HG03045 (cell line): ENCODE measurements around the gene PCDHA1.
"Not testable (repeated sequence)": the region's sequence is repeated elsewhere in the genome, so short reads cannot be mapped to it uniquely, and the experiment has no call there.

Experiments used
- ATAC-seq: cut with Tn5 transposase; IDR thresholded peaks from one replicate; pipeline ENCODE4 v1.9.1; 2021; ENCODE audit warnings: mild to moderate bottlenecking, moderate library complexity; ENCODE audit not compliant: unreplicated experiment

Gene PCDHA1

DNA sequence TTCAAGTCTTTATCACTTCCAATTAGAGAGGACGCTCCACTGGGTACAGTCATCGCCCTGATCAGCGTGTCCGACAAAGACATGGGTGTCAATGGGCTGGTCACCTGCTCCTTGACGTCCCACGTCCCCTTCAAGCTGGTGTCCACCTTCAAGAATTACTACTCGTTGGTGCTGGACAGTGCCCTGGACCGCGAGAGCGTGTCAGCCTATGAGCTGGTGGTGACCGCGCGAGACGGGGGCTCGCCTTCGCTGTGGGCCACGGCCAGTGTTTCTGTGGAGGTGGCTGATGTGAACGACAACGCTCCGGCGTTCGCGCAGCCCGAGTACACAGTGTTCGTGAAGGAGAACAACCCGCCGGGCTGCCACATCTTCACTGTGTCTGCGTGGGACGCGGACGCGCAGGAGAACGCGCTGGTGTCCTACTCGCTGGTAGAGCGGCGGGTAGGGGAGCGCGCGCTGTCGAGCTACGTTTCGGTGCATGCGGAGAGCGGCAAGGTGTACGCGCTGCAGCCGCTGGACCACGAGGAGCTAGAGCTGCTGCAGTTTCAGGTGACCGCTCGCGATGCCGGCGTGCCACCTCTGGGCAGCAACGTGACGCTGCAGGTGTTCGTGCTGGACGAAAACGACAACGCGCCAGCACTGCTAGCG lies 22.4 kb downstream of the PCDHA1 start:
- not testable (repeated sequence) for ATAC-seq

DNA sequence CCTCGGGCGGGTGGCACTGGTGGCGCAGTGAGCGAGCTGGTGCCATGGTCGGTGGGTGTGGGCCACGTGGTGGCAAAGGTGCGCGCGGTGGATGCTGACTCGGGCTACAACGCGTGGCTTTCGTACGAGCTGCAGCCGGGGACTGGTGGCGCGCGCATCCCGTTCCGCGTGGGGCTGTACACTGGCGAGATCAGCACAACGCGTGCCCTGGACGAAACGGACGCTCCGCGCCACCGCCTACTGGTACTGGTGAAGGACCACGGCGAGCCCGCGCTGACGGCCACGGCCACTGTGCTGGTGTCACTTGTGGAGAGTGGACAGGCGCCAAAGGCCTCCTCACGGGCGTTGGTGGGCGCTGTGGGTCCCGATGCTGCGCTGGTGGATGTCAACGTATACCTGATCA lies 22.9 kb downstream of the PCDHA1 start:
- no peak for ATAC-seq

DNA sequence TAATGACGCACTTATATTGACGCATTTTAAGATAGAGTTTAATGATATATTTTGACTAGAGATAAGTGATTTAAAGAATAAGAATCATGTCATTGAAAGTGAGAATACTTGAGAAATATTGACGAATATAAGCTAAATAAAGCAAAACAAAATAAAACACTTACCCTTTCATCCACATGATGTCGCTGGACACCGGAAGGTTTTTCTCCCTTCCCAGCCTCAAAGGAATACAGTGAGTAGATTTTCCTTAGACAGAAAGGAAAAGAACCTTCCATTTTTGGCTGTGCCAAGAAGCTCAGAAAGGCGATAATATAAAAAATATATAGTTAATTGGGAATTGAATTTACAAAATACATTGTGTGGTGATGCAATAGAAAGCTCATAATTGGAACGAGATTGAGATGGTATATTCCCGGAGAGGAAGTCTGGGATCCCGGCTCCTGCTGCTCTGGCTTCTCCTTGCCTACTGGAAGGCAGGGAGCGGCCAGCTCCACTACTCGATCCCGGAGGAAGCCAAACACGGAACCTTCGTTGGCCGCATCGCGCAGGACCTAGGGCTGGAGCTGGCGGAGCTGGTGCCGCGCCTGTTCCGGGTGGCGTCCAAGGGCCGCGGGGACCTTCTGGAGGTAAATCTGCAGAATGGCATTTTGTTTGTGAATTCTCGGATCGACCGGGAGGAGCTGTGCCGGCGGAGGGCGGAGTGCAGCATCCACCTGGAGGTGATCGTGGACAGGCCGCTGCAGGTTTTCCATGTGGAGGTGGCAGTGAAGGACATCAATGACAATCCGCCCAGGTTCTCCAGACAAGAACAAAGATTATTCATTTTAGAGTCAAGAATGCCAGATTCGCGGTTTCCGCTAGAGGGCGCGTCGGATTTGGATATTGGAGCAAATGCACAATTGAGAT lies 35.7 kb downstream of the PCDHA1 start, which contains the start of gene PCDHA5:
PCDHA5 (plus strand) TSS at position 239 of the 906 bp plus-strand sequence.
- no peak for ATAC-seq

DNA sequence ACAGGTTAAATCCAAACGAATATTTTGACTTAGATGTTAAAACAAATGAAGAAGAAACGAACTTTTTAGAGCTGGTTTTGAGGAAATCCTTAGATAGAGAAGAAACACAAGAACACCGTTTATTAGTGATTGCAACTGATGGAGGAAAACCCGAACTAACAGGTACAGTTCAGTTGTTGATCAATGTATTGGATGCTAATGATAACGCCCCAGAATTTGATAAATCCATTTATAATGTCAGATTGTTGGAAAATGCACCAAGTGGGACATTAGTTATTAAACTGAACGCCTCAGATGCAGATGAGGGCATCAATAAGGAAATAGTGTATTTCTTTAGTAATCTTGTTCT lies 36.3 kb downstream of the PCDHA1 start:
- no peak for ATAC-seq

DNA sequence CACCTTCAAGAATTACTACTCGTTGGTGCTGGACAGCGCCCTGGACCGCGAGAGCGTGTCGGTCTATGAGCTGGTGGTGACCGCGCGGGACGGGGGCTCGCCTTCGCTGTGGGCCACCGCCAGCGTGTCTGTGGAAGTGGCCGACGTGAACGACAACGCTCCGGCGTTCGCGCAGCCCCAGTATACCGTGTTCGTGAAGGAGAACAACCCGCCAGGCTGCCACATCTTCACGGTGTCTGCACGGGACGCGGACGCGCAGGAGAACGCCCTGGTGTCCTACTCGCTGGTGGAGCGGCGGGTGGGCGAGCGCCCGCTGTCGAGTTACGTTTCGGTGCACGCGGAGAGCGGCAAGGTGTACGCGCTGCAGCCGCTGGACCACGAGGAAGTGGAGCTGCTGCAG lies 37.0 kb downstream of the PCDHA1 start:
- ATAC-seq: not testable (repeated sequence)

DNA sequence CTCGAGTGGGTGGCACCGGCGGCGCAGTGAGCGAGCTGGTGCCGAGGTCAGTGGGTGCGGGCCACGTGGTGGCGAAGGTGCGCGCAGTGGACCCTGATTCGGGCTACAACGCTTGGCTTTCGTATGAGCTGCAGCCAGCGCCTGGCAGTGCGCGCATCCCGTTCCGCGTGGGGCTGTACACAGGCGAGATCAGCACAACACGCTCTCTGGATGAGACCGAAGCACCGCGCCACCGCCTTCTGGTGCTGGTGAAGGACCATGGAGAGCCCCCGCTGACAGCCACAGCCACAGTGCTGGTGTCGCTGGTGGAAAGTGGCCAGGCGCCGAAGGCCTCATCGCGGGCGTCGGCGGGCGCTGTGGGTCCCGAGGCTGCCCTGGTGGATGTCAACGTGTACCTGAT lies 37.5 kb downstream of the PCDHA1 start:
- ATAC-seq: no peak

DNA sequence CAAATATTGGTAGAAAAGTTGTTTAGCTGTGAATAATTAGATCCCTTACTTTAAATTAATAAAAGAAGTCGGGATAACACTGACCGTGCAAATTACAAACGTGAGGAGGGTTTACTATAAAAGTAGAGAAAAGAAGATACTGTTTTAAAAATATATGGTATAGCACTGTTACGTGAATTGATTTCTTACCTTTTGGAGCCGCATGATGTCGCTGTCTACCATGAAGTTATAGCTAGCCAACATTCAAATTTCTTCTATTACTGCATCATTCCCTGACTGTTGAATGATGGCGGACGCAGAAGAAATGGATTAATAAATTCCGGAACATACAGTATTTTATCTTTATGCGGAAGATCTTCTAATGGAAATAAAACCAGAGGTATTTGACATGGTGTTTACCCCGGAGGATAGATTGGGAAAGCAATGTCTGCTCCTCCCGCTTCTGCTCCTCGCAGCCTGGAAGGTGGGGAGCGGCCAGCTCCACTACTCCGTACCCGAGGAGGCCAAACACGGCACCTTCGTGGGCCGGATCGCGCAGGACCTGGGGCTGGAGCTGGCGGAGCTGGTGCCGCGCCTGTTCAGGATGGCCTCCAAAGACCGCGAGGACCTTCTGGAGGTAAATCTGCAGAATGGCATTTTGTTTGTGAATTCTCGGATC lies 41.9 kb downstream of the PCDHA1 start, which contains the start of gene PCDHA6:
PCDHA6 (plus strand) TSS at position 257 of the 658 bp plus-strand sequence; CDS start at position 389, 132 bp downstream.
- no peak for ATAC-seq

DNA sequence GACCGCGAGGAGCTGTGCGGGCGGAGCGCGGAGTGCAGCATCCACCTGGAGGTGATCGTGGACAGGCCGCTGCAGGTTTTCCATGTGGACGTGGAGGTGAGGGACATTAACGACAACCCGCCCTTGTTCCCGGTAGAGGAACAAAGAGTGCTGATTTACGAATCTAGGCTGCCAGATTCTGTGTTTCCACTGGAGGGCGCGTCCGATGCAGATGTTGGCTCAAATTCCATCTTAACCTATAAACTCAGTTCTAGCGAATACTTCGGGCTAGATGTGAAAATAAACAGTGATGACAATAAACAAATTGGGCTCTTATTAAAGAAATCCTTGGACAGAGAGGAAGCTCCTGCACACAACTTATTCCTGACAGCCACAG lies 42.4 kb downstream of the PCDHA1 start:
- no peak for ATAC-seq

DNA sequence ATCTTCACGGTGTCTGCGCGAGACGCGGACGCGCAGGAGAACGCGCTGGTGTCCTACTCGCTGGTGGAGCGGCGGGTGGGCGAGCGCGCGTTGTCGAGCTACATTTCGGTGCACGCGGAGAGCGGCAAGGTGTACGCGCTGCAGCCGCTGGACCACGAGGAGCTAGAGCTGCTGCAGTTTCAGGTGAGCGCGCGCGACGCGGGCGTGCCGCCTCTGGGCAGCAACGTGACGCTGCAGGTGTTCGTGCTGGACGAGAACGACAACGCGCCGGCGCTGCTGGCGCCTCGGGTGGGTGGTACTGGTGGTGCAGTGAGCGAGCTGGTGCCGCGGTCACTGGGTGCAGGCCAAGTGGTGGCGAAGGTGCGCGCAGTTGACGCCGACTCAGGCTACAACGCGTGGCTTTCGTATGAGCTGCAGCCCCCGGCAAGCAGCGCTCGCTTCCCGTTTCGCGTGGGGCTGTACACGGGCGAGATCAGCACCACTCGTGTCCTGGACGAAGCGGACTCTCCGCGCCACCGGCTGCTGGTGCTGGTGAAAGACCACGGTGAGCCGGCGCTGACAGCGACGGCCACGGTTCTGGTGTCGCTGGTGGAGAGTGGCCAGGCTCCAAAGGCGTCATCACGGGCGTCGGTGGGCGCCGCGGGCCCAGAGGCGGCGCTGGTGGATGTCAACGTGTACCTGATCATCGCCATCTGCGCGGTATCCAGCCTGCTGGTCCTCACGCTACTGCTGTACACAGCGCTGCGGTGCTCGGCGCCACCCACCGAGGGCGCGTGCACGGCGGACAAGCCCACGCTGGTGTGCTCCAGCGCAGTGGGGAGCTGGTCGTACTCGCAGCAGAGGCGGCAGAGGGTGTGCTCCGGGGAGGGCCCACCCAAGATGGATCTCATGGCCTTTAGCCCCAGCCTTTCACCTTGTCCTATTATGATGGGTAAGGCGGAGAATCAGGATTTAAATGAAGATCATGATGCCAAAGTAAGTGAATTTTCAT lies 43.9 kb downstream of the PCDHA1 start:
- ATAC-seq: not testable (repeated sequence)

DNA sequence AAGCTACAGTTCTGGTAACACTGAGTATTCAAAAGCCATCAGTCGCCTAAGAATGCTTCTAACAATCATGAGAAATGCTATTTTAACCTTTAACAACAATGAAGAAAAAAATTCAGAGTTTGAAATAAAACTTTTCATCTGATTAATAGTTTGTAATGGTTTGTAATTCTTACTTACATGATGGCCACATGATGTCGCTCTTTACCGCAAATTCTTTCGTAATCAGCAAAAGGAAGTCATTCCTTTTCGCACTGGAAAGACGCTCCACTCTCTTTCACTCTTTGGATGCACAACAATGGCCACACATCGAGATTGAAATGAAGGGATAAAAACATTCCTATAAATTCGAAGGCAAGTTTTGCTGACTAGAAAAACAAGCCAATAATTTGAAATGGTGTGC lies 48.1 kb downstream of the PCDHA1 start, which contains the start of gene PCDHA7:
PCDHA7 (plus strand) TSS at position 277 of the 400 bp plus-strand sequence; CDS start at position 392, 115 bp downstream.
- ATAC-seq: no peak

DNA sequence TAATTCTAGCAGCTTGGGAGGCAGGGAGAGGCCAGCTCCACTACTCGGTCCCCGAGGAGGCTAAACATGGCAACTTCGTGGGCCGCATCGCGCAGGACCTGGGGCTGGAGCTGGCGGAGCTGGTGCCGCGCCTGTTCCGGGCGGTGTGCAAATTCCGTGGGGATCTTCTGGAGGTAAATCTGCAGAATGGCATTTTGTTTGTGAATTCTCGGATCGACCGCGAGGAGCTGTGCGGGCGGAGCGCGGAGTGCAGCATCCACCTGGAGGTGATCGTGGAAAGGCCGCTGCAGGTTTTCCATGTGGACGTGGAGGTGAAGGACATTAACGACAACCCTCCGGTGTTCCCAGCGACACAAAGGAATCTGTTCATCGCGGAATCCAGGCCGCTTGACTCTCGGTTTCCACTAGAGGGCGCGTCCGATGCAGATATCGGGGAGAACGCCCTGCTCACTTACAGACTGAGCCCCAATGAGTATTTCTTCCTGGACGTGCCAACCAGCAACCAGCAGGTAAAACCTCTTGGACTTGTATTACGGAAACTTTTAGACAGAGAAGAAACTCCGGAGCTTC lies 48.6 kb downstream of the PCDHA1 start:
- not testable (repeated sequence) for ATAC-seq

DNA sequence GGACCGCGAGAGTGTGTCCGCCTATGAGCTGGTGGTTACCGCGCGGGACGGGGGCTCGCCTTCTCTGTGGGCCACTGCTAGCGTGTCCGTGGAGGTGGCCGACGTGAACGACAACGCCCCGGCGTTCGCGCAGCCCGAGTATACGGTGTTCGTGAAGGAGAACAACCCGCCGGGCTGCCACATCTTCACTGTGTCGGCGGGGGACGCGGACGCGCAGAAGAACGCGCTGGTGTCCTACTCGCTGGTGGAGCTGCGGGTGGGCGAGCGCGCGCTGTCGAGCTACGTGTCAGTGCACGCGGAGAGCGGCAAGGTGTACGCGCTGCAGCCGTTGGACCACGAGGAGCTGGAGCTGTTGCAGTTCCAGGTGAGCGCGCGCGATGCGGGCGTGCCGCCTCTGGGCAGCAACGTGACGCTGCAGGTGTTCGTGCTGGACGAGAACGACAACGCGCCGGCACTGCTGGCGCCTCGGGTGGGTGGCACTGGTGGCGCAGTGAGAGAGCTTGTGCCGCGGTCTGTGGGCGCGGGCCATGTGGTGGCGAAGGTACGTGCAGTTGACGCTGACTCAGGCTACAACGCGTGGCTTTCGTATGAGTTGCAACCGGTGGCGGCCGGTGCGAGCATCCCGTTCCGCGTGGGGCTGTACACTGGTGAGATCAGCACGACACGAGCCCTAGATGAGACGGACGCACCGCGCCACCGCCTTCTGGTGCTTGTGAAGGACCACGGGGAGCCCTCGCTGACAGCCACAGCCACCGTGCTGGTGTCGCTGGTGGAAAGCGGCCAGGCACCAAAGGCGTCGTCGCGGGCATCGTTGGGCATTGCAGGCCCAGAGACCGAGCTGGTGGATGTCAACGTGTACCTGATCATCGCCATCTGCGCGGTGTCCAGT lies 49.9 kb downstream of the PCDHA1 start:
- no peak for ATAC-seq

DNA sequence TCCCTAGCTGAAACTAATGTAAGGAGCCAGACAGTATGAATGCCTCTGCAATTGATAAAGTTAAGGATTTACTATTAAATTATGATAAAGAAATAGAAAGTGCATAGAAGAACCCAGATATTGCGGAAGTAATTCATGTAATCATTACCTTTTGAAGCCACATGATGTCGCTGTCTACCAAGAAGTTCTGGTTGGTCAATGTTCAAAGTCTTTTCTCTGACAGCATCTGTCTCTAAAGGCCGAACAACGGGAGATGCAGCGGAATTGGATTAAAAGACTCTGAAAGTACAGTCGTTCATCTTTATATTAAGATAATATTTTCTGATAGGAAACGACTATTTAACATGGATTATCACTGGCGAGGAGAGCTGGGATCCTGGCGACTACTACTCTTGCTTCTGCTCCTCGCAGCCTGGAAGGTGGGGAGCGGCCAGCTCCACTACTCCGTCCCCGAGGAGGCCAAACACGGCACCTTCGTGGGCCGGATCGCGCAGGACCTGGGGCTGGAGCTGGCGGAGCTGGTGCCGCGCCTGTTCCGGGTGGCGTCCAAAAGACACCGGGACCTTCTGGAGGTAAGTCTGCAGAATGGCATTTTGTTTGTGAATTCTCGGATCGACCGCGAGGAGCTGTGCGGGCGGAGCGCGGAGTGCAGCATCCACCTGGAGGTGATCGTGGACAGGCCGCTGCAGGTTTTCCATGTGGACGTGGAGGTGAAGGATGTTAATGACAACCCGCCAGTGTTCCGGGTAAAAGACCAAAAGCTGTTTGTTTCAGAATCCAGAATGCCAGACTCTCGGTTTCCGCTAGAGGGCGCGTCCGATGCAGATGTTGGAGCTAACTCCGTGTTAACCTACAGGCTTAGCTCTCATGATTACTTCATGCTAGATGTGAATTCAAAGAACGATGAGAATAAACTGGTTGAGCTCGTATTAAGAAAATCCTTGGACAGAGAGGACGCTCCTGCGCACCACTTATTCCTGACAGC lies 55.3 kb downstream of the PCDHA1 start, which contains the start of gene PCDHA8:
PCDHA8 (plus strand) TSS at position 210 of the 985 bp plus-strand sequence; CDS start at position 345, 135 bp downstream.
- ATAC-seq: no peak

DNA sequence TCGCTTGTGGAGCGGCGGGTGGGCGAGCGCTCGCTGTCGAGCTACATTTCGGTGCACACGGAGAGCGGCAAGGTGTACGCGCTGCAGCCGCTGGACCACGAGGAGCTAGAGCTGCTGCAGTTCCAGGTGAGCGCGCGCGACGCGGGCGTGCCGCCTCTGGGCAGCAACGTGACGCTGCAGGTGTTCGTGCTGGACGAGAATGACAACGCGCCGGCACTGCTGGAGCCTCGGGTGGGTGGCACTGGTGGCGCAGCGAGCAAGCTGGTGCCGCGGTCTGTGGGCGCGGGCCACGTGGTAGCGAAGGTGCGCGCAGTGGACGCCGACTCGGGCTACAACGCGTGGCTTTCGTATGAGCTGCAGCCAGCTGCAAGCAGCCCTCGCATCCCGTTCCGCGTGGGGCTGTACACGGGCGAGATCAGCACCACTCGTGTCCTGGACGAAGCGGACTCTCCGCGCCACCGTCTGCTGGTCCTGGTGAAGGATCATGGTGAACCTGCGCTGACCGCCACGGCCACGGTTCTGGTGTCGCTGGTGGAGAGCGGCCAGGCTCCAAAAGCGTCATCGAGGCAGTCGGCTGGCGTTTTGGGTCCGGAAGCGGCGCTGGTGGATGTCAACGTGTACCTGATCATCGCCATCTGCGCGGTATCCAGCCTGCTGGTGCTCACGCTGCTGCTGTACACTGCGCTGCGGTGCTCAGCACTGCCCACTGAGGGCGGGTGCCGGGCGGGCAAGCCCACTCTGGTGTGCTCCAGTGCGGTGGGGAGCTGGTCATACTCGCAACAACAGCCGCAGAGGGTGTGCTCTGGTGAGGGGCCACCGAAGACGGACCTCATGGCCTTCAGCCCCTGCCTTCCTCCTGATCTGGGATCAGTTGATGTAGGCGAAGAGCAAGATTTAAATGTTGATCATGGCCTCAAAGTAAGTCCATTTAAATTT lies 57.1 kb downstream of the PCDHA1 start:
- no peak for ATAC-seq

DNA sequence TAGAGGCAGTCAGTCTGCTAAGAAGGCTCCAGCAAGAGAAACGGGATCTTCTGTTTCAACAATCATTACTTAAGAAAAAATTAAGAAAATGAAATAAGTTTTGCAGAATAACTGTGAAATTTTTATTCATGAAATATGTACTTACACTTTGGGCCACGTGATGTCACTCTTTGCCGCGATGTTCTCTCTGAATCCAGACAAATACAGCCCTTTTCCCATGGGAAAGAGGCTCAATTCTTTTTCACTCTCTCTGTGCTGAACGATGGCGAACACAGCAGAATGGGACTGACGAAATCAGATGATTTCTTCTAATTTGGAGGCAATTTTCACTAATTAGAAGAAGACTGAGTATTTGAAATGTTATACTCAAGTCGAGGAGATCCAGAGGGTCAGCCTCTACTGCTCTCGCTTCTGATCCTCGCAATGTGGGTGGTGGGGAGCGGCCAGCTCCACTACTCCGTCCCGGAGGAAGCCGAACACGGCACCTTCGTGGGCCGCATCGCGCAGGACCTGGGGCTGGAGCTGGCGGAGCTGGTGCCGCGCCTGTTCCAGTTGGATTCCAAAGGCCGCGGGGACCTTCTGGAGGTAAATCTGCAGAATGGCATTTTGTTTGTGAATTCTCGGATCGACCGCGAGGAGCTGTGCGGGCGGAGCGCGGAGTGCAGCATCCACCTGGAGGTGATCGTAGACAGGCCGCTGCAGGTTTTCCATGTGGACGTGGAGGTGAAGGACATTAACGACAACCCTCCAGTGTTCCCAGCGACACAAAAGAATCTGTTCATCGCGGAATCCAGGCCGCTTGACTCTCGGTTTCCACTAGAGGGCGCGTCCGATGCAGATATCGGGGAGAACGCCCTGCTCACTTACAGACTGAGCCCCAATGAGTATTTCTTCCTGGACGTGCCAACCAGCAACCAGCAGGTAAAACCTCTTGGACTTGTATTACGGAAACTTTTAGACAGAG lies 62.5 kb downstream of the PCDHA1 start, which contains the start of gene PCDHA9:
PCDHA9 (plus strand) TSS at position 244 of the 964 bp plus-strand sequence; CDS start at position 358, 114 bp downstream.
- not testable (repeated sequence) for ATAC-seq
